Neural cell (in vitro differentiated cells): Measurements from ENCODE around the gene GABBR2. TPM values are rescaled to one million over a fixed set of nuclear protein-coding genes. Genes with fewer than 3 reads are reported as not detected.

Experiments used
- H2AFZ ChIP-seq: fragments of 200-600, 300-800 bp; sonication (generic), shearing (Covaris generic); 2 replicates; pipeline ENCODE4 v1.6.0; 2014; ENCODE audit warnings: low read depth, mild to moderate bottlenecking, antibody characterized with exemption, low read length, moderate library complexity
- H3F3A ChIP-seq: fragments of 200-600 bp; shearing (Covaris generic); 2 replicates; pipeline ENCODE4 v1.6.1; 2016; ENCODE audit warnings: mild to moderate bottlenecking, moderate library complexity, mixed read lengths, antibody characterized with exemption, low read length; ENCODE audit not compliant: insufficient read depth, poor library complexity, severe bottlenecking
- H3K27ac ChIP-seq: fragments of 200-600, 300-800 bp; sonication (generic), shearing (Covaris generic); 2 replicates; pipeline ENCODE4 v1.5.1; 2014; ENCODE audit warnings: mild to moderate bottlenecking, low read length, moderate library complexity
- H3K27me3 ChIP-seq: fragments of 300-800, 200-600 bp; sonication (generic), shearing (Covaris generic); 2 replicates; pipeline ENCODE4 v1.6.0; 2014; ENCODE audit warnings: mild to moderate bottlenecking, low read depth, low read length, moderate library complexity; ENCODE audit not compliant: insufficient read depth
- H3K36me3 ChIP-seq: fragments of 300-800, 200-600 bp; sonication (generic), shearing (Covaris generic); 2 replicates; pipeline ENCODE4 v1.5.1; 2014; ENCODE audit warnings: mild to moderate bottlenecking, antibody characterized with exemption, low read length, moderate library complexity; ENCODE audit not compliant: insufficient read depth
- H3K4me2 ChIP-seq: fragments of 300-800, 200-600 bp; sonication (generic), shearing (Covaris generic); 2 replicates; pipeline ENCODE4 v1.6.0; 2014; ENCODE audit warnings: mild to moderate bottlenecking, low read length
- H3K4me3 ChIP-seq: fragments of 300-800, 200-600 bp; sonication (generic), shearing (Covaris generic); 2 replicates; pipeline ENCODE4 v1.5.1; 2014; ENCODE audit warnings: mild to moderate bottlenecking, low read length, moderate library complexity
- H3K79me2 ChIP-seq: fragments of 200-600 bp; shearing (Covaris generic); replicated peaks from 2 replicates; pipeline ENCODE4 v1.6.0; 2014; ENCODE audit warnings: mild to moderate bottlenecking, low read length, moderate library complexity; ENCODE audit not compliant: insufficient read depth
- H3K9ac ChIP-seq: fragments of 300-800, 200-600 bp; sonication (generic), shearing (Covaris generic); 2 replicates; pipeline ENCODE4 v1.6.1; 2016; ENCODE audit warnings: mild to moderate bottlenecking, low read length, mixed read lengths
- H3K9me2 ChIP-seq: fragments of 200-600 bp; shearing (Covaris generic); 2 replicates; pipeline ENCODE4 v1.6.1; 2016; ENCODE audit warnings: mild to moderate bottlenecking, low read length, mixed read lengths; ENCODE audit not compliant: insufficient read depth
- H3K9me3 ChIP-seq: fragments of 200-600, 300-800 bp; sonication (generic), shearing (Covaris generic); 2 replicates; pipeline ENCODE4 v1.6.1; 2016; ENCODE audit warnings: mild to moderate bottlenecking, mixed run types, low read length, moderate library complexity, mixed read lengths
- H4K20me1 ChIP-seq: fragments of 200-600 bp; shearing (Covaris generic); 2 replicates; pipeline ENCODE4 v1.6.1; 2016; ENCODE audit warnings: mild to moderate bottlenecking, mixed run types; ENCODE audit not compliant: insufficient read depth
- EP300 ChIP-seq: fragments of 450-650 bp; conservative IDR thresholded peaks from 2 replicates; pipeline ENCODE4 v1.6.1; 2014; ENCODE audit warnings: antibody characterized with exemption, mild to moderate bottlenecking, moderate library complexity; ENCODE audit not compliant: poor library complexity, severe bottlenecking
- EZH2 ChIP-seq: fragments of 200-600, 300-800 bp; shearing (Covaris generic), sonication (generic); IDR thresholded peaks from 2 replicates; pipeline ENCODE4 v1.6.1; 2014; ENCODE audit warnings: antibody characterized with exemption, low read length, borderline replicate concordance, mild to moderate bottlenecking; ENCODE audit not compliant: insufficient read depth, poor library complexity, severe bottlenecking
- MXI1 ChIP-seq: fragments of 450-650 bp; conservative IDR thresholded peaks from 2 replicates; pipeline ENCODE4 v1.6.1; 2014; ENCODE audit warnings: antibody characterized with exemption, mild to moderate bottlenecking; ENCODE audit not compliant: poor library complexity, severe bottlenecking
- POLR2AphosphoS5 ChIP-seq: IDR thresholded peaks from 2 replicates; pipeline ENCODE4 v1.6.1; 2012
- RAD21 ChIP-seq: fragments of 450-650 bp; conservative IDR thresholded peaks from 2 replicates; pipeline ENCODE4 v1.6.1; 2014; ENCODE audit warnings: antibody characterized with exemption, mild to moderate bottlenecking, moderate library complexity
- SMC3 ChIP-seq: fragments of 450-650 bp; conservative IDR thresholded peaks from 2 replicates; pipeline ENCODE4 v1.6.1; 2014; ENCODE audit warnings: antibody characterized with exemption, mild to moderate bottlenecking, moderate library complexity; ENCODE audit not compliant: poor library complexity
- TAF1 ChIP-seq: IDR thresholded peaks from 2 replicates; pipeline ENCODE4 v1.6.1; 2012; ENCODE audit warnings: low read depth
- polyA plus RNA-seq: library from polyadenylated mRNA; depleted of rRNA; stranded (reverse); fragments of >200 nt; gene quantifications from 2 replicates; pipeline ENCODE4 v1.2.3, GENCODE V29; 2014
- TF ChIP-seq, protein P1 (sequence below): fragments of 450-650 bp; IDR thresholded peaks from 2 replicates; pipeline ENCODE4 v1.5.1; 2014; ENCODE audit warnings: antibody characterized with exemption, mild to moderate bottlenecking, moderate library complexity; ENCODE audit not compliant: poor library complexity, severe bottlenecking
- TF ChIP-seq, protein P2 (sequence below): IDR thresholded peaks from 2 replicates; pipeline ENCODE4 v1.6.1; 2012; ENCODE audit warnings: borderline replicate concordance

The GABBR2 gene
- polyA plus RNA-seq, 1 donor from 2014 or later, result 7.1 TPM

GRCh38 chr9:98364086-98364485, 344.6 kb downstream of the GABBR2 start:
- no peak overlapping the region for H2AFZ ChIP-seq
- H3K4me3 ChIP-seq, result no peak overlapping the region
- H3K9me3 ChIP-seq, result no peaks in the 10 kb centered on the region
- no peaks in the 10 kb centered on the region for H4K20me1 ChIP-seq
- no peaks in the 10 kb centered on the region for H3K36me3 ChIP-seq
- H3K27me3 ChIP-seq, result no peaks in the 10 kb centered on the region
- TF ChIP-seq EP300, result no peak
- H3K4me2 ChIP-seq, result no peak overlapping the region
- no peaks in the 10 kb centered on the region for H3F3A ChIP-seq
- no peaks in the 10 kb centered on the region for H3K79me2 ChIP-seq
- H3K27ac ChIP-seq, result no peak overlapping the region
- H3K9me2 ChIP-seq, result no peaks in the 10 kb centered on the region
- H3K9ac ChIP-seq, result no peak overlapping the region

DNA sequence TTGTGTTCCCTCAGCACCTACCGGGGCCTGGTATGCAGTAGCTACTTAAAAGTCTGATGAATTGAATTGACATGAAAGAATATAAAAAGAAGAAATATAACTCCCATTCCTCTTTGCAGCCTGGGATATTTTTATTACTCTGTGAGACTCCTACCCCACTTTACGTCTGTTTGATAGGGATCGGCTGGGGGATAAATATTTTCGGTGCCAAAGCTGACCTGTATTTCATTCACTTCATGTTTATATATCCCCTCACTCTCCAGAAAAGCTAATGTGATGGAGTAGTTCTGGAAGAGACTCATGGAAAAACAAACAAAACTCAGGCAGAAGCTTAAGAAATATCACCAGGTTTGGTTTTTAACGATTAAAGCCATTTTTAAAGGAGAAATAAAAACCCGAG, 345.1 kb downstream of the GABBR2 start:
- TF ChIP-seq SMC3 (no peak), MXI1 (no peak), EZH2 (no peak), RAD21 (no peak), EP300 (no peak), POLR2AphosphoS5 (no peak), TAF1 (no peak)
- TF ChIP-seq, protein P1, sequence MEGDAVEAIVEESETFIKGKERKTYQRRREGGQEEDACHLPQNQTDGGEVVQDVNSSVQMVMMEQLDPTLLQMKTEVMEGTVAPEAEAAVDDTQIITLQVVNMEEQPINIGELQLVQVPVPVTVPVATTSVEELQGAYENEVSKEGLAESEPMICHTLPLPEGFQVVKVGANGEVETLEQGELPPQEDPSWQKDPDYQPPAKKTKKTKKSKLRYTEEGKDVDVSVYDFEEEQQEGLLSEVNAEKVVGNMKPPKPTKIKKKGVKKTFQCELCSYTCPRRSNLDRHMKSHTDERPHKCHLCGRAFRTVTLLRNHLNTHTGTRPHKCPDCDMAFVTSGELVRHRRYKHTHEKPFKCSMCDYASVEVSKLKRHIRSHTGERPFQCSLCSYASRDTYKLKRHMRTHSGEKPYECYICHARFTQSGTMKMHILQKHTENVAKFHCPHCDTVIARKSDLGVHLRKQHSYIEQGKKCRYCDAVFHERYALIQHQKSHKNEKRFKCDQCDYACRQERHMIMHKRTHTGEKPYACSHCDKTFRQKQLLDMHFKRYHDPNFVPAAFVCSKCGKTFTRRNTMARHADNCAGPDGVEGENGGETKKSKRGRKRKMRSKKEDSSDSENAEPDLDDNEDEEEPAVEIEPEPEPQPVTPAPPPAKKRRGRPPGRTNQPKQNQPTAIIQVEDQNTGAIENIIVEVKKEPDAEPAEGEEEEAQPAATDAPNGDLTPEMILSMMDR, result no peak
- TF ChIP-seq, protein P2, sequence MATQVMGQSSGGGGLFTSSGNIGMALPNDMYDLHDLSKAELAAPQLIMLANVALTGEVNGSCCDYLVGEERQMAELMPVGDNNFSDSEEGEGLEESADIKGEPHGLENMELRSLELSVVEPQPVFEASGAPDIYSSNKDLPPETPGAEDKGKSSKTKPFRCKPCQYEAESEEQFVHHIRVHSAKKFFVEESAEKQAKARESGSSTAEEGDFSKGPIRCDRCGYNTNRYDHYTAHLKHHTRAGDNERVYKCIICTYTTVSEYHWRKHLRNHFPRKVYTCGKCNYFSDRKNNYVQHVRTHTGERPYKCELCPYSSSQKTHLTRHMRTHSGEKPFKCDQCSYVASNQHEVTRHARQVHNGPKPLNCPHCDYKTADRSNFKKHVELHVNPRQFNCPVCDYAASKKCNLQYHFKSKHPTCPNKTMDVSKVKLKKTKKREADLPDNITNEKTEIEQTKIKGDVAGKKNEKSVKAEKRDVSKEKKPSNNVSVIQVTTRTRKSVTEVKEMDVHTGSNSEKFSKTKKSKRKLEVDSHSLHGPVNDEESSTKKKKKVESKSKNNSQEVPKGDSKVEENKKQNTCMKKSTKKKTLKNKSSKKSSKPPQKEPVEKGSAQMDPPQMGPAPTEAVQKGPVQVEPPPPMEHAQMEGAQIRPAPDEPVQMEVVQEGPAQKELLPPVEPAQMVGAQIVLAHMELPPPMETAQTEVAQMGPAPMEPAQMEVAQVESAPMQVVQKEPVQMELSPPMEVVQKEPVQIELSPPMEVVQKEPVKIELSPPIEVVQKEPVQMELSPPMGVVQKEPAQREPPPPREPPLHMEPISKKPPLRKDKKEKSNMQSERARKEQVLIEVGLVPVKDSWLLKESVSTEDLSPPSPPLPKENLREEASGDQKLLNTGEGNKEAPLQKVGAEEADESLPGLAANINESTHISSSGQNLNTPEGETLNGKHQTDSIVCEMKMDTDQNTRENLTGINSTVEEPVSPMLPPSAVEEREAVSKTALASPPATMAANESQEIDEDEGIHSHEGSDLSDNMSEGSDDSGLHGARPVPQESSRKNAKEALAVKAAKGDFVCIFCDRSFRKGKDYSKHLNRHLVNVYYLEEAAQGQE, result no peak
- Histone ChIP-seq H3K27ac (no peak overlapping the region), H3K9me3 (no peaks in the 10 kb centered on the region), H3K9ac (no peak overlapping the region), H3K9me2 (no peaks in the 10 kb centered on the region), H3K27me3 (no peaks in the 10 kb centered on the region), H3K79me2 (no peaks in the 10 kb centered on the region), H3K36me3 (no peaks in the 10 kb centered on the region), H3K4me2 (no peak overlapping the region), H2AFZ (no peak overlapping the region), H3K4me3 (no peak overlapping the region), H4K20me1 (no peaks in the 10 kb centered on the region), H3F3A (no peaks in the 10 kb centered on the region)
